ENCODE measurements around the gene RIMKLB.

- TF ChIP-seq CTCF (IDR thresholded peaks at IDR 0.05): no peak
- no peak for TF ChIP-seq NPAS2 (CRISPR knock-in tag; IDR thresholded peaks at IDR 0.05; ENCODE audit: borderline replicate concordance)
- no peak for TF ChIP-seq POLR2A (IDR thresholded peaks at IDR 0.05; ENCODE audit: low read length)
- TF ChIP-seq CEBPB (IDR thresholded peaks at IDR 0.05): no peak
- no peak for TF ChIP-seq ESRRA (IDR thresholded peaks at IDR 0.05; ENCODE audit: borderline replicate concordance, low read length)
- no peak for TF ChIP-seq REST (IDR thresholded peaks at IDR 0.05)
- TF ChIP-seq MAX (IDR thresholded peaks at IDR 0.05): no peak
- no peak for TF ChIP-seq POLR2AphosphoS2 (conservative IDR thresholded peaks at IDR 0.05; ENCODE audit: low read length)
- TF ChIP-seq MAZ (IDR thresholded peaks at IDR 0.05; ENCODE audit: borderline replicate concordance, low read depth, low read length): no peak
- TF ChIP-seq TFCP2L1 (CRISPR knock-in tag; IDR thresholded peaks at IDR 0.05): no peak
Measured at GRCh38 chr12:8781381-8782127, 83.8 kb downstream of the RIMKLB start.

Data from A549 (cell line).